Measurements from ENCODE around the gene SKIL.

The SKIL gene

GRCh38 chr3:170432416-170432815 lies 74.9 kb downstream of the SKIL start:
- DNase-seq (ENCODE audit: low spot score): no peak

DNA sequence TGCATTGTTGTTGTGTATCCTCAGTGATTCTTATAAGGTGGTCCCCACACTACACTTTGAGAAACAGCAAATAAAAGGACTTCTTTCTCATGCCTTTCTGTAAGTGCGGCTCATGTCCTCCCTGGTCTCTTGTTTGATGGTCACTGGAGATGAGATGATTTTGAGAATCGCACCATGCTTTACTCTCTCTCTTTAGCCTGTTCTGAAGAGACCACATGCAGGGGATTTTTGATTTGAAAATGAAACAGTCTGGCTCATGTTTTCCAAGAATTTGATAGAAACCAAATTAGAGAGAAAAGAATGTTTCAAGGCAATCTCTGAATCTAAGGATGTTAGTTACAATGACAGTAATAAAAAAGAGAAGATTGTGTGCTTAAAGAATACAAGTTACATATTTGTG lies 79.2 kb downstream of the SKIL start:
- DNase-seq (ENCODE audit: low spot score): no peak

GRCh38 chr3:170437176-170437575 lies 79.7 kb downstream of the SKIL start:
- no peak for DNase-seq (ENCODE audit: low spot score)

DNA sequence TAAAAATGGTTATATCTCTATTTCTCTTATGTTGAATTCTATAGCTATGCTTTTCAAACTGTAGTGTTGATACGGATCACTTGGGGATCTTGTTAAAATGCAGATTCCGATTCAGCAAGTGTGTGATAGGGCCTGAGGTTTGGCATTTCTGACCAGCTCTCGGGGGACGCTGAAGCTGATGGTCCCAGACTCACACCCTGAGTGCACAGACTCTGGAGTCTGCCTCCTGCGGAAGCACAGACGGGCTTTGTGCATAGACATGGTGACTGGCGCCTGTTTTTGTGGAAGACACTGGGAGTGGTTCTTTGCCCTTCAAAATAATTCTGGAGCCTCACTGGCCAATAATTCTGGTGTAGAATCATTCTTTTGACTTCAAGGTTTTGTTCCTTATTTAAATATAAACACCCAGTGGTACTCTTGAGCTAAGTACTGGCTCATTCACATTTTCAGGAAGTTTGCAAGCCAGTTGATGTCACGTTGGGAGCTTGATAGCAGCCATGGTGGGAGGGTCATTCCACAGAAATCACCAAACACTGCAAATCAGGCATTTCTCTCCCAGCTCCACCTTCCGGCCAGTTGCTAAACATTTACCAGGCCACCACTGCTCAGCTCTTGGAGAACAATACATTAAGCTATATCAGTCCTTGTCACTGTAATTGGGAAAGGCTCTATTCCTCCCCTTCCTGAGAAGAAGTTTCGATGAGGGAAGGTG lies 80.3 kb downstream of the SKIL start:
- no peak for DNase-seq (ENCODE audit: low spot score)

DNA sequence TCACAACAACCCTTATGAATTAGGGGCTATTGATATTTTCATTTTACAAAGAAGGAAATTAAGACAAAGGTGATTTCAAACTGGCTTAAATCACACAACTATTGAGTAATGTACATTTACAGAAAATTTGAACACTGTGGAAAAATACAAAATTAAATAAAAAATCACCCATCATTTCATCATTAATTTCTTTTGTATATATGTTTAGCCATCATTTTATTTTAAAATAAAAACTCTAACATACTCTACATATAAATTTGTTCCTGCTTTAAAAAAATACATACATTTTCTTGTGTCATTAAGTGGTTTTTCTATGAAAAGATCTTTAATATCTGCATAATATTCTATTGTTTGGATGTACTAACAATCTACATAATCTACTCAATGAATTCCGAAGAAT lies 81.3 kb downstream of the SKIL start:
- DNase-seq (ENCODE audit: low spot score): no peak

GRCh38 chr3:170440344-170440743 lies 82.8 kb downstream of the SKIL start:
- DNase-seq (ENCODE audit: low spot score): no peak

DNA sequence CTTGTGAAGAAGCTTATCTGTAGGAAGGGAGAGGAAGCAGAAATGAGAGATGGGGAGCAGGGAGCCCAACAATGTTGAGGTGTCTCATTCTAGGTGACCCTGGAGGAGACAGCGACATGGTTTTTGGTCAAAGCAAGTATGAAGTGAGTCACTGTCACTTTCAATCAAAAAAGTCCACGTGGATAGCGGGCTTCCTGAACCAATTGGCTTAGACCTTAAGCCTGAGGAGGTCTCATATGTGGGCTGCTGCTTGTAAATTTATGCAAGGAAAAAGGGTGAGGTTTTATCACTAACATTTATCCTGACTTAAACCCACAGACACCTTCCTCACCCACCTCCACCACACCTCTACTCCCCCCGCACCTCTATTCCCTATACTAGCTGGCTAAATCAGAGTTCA lies 83.9 kb downstream of the SKIL start:
- no peak for DNase-seq (ENCODE audit: low spot score)

- no peak for DNase-seq (ENCODE audit: low spot score)
Measured at GRCh38 chr3:170442947-170443346, 85.4 kb downstream of the SKIL start.

DNA sequence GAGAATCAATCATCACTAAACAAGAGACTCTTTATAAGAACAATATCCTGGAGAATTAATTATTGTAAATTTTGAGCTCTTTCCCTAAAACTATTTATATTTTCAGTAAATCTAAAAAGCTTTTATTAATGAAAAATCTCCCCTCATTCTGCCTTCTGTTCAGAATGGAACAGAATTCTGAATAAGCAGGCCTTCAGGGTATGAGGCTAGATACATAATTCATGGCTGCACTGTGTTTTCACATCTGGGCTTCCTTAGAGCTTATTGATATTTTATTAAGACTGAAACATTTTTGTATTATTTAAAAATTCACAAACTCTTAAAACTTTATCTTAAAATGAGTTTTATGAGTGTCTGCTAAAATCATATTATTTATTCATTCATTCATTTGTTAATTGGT lies 85.9 kb downstream of the SKIL start:
- DNase-seq (ENCODE audit: low spot score): no peak
